CD4-positive, CD25-positive, alpha-beta regulatory T cell (primary cell): ENCODE measurements around the gene KCNMA1. TPM values are rescaled to one million over a fixed set of nuclear protein-coding genes. Genes with fewer than 3 reads are reported as not detected.
"Not testable (repeated sequence)": the region's sequence is repeated elsewhere in the genome, so short reads cannot be mapped to it uniquely, and the experiment has no call there.

Experiments
- ATAC-seq, 2 donors: fragments of 150-1000 bp; cut with Tn5 transposase; one replicate each; pipeline ENCODE4 v1.10.0; 2021; ENCODE audit warnings: low read depth in 2 of 2, moderate number of reproducible peaks in 2 of 2, moderate library complexity in 1 of 2
- DNase-seq, 3 donors: peaks; one replicate each; pipeline versions ENCODE4 v3.0.0 to v3.0.0-alpha.2; 2012 to 2022; ENCODE audit warnings: mixed read lengths in 1 of 3
- H3K27ac ChIP-seq: one replicate; pipeline ENCODE4 v1.7.0; 2013; ENCODE audit warnings: mild to moderate bottlenecking, low read length; ENCODE audit not compliant: insufficient read depth, poor library complexity, severe bottlenecking
- H3K27me3 ChIP-seq: one replicate; pipeline ENCODE4 v1.7.0; 2013; ENCODE audit warnings: low read length; ENCODE audit not compliant: control insufficient read depth, insufficient read depth
- H3K36me3 ChIP-seq: one replicate; pipeline ENCODE4 v1.7.0; 2013; ENCODE audit warnings: mild to moderate bottlenecking, low read length, moderate library complexity; ENCODE audit not compliant: control insufficient read depth, insufficient read depth
- H3K4me1 ChIP-seq: 2 replicates; pipeline ENCODE4 v1.7.0; 2013; ENCODE audit warnings: mild to moderate bottlenecking, low read length; ENCODE audit not compliant: insufficient read depth, control insufficient read depth, poor library complexity, severe bottlenecking
- H3K4me3 ChIP-seq: one replicate; pipeline ENCODE4 v1.7.0; 2013; ENCODE audit warnings: low read depth, mild to moderate bottlenecking, low read length, moderate library complexity
- H3K9me3 ChIP-seq, 2 experiments: 1 replicate in 1 of 2; 2 replicates in 1 of 2; pipeline ENCODE4 v1.7.0; 2013; ENCODE audit warnings: low read length in 2 of 2, mild to moderate bottlenecking in 1 of 2, moderate library complexity in 1 of 2; ENCODE audit not compliant: control insufficient read depth in 2 of 2
- H3K27ac Mint-ChIP-seq, 3 donors: one replicate each; pipeline ENCODE4 v1.8.0; 2020 to 2022; ENCODE audit warnings: mild to moderate bottlenecking in 3 of 3, mixed read lengths in 3 of 3, moderate library complexity in 2 of 3
- H3K27me3 Mint-ChIP-seq: one replicate; pipeline ENCODE4 v1.8.0; 2022; ENCODE audit warnings: mild to moderate bottlenecking, mixed read lengths
- H3K36me3 Mint-ChIP-seq: one replicate; pipeline ENCODE4 v1.8.0; 2020; ENCODE audit warnings: mixed read lengths
- H3K4me1 Mint-ChIP-seq, 4 donors: one replicate each; pipeline ENCODE4 v1.8.0; 2020 to 2022; ENCODE audit warnings: mixed read lengths in 4 of 4, mild to moderate bottlenecking in 1 of 4
- H3K4me3 Mint-ChIP-seq, 4 donors: one replicate each; pipeline ENCODE4 v1.8.0; 2020 to 2022; ENCODE audit warnings: mild to moderate bottlenecking in 4 of 4, mixed read lengths in 4 of 4, moderate library complexity in 3 of 4
- H3K9me3 Mint-ChIP-seq, 7 donors: one replicate each; pipeline ENCODE4 v1.8.0; 2020 to 2022; ENCODE audit warnings: mixed read lengths in 7 of 7, mild to moderate bottlenecking in 3 of 7, moderate library complexity in 2 of 7
- polyA plus RNA-seq, 4 donors: library from polyadenylated mRNA; unstranded; fragments of 300-500 nt; fragmentation: Illumina TruSeq; gene quantifications; one replicate each; pipeline ENCODE4 v1.2.3, GENCODE V29; 2021
- total RNA-seq: library from RNA; stranded (reverse); gene quantifications from one replicate; pipeline ENCODE4 v1.2.3, GENCODE V29; 2022

KCNMA1 gene
- total and polyA plus RNA-seq, 5 donors from 2014 or later: not detected

DNA sequence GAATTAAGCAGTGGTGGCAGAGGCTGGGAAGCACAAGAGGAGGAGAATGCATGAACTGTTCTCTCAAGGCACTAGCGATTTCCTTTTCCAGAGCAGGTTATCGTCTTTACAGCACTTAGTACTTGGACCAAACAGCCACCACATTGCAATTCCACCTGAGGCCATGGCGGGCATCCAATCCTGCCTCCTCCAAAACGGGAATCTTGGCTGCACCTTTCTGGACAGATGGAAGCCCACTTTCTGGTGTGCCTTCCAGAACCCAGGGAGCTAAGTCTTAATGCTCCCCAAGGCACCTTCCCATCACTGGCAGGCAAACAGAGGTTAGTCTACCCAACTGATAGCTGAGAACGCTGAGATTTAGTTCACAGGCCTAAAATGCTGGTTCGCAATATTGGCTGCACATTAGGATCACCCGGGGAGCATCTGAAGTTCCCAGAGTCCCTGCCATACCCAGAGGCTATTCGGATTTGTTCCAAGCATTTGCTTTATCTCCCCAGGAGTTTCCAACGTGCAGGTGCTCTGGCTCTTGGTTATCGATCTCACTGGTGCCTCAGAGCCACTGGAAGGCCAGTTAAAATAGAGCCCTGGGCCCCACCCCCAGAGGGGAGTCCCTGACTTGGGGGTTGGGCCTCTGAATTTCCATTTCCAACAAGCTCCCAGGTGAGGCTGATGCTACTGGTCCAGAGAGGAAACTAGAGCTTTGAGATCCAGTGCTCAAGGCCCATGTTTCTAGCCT lies 62.2 kb downstream of the KCNMA1 start:
- no peak overlapping the region for H3K27ac ChIP-seq
- H3K27ac Mint-ChIP-seq: no peak overlapping the region
- H3K9me3 Mint-ChIP-seq: no peaks in the 10 kb centered on the region
- H3K4me3 Mint-ChIP-seq: no peak overlapping the region
- H3K4me1 ChIP-seq: no peaks in the 10 kb centered on the region
- H3K4me1 Mint-ChIP-seq: no peaks in the 10 kb centered on the region
- no peaks in the 10 kb centered on the region for H3K27me3 ChIP-seq
- no peak overlapping the region for H3K4me3 ChIP-seq
- H3K27me3 Mint-ChIP-seq: no peaks in the 10 kb centered on the region
- no peaks in the 10 kb centered on the region for H3K36me3 ChIP-seq
- H3K36me3 Mint-ChIP-seq: no peaks in the 10 kb centered on the region
- no peaks in the 10 kb centered on the region for H3K9me3 ChIP-seq
- no peak for ATAC-seq
- no peak for DNase-seq

DNA sequence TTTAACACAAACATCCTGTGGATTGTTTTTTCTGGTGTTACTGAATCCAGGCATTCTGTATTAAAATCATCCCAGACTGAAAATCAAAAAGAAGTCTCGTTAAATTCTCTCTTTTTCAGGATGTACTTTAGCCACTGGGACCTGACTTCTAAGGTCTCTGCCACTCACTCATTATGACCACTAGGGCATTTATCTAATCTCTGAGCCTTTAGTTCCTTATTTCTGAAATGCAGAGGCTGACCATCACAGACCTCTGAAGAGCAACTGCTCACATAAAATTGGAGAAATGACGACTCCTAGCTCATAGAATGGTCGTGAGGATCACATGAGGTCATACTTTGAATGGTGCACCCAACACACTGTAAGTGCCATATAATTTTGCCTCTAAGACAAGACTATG lies 63.2 kb downstream of the KCNMA1 start:
- no peaks in the 10 kb centered on the region for H3K27me3 ChIP-seq
- Mint-ChIP-seq H3K9me3 (no peaks in the 10 kb centered on the region), H3K27me3 (no peaks in the 10 kb centered on the region), H3K36me3 (no peaks in the 10 kb centered on the region), H3K27ac (no peak overlapping the region), H3K4me1 (no peaks in the 10 kb centered on the region), H3K4me3 (no peak overlapping the region)
- H3K27ac ChIP-seq: no peak overlapping the region
- DNase-seq: no peak
- H3K9me3 ChIP-seq: no peaks in the 10 kb centered on the region
- no peaks in the 10 kb centered on the region for H3K36me3 ChIP-seq
- ATAC-seq: no peak
- no peak overlapping the region for H3K4me3 ChIP-seq
- no peaks in the 10 kb centered on the region for H3K4me1 ChIP-seq

DNA sequence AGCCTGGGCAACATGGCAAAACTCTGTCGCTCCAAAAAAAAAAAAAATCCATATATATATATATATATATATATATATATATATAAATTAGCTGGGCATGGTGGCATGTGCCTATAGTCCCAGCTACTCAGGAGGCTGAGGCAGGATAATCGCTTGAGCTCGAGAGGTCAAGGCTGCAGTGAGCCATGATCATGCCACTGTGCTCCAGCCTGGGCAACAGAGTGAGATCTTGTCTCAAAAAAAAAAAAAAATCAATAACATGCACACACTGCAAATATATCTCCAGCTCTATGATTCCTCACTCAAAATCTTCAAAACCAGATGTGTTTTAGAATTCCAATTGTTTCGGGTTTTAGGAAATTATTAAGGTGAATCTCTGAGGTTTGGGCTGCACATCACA lies 65.1 kb downstream of the KCNMA1 start:
- ATAC-seq, H3K9me3 ChIP-seq, DNase-seq, H3K27me3 Mint-ChIP-seq, H3K4me3 ChIP-seq, H3K27me3 ChIP-seq, H3K4me3 Mint-ChIP-seq, H3K4me1 Mint-ChIP-seq, H3K36me3 ChIP-seq, H3K4me1 ChIP-seq, H3K27ac ChIP-seq, H3K27ac Mint-ChIP-seq, H3K36me3 Mint-ChIP-seq, H3K9me3 Mint-ChIP-seq: not testable (repeated sequence)

DNA sequence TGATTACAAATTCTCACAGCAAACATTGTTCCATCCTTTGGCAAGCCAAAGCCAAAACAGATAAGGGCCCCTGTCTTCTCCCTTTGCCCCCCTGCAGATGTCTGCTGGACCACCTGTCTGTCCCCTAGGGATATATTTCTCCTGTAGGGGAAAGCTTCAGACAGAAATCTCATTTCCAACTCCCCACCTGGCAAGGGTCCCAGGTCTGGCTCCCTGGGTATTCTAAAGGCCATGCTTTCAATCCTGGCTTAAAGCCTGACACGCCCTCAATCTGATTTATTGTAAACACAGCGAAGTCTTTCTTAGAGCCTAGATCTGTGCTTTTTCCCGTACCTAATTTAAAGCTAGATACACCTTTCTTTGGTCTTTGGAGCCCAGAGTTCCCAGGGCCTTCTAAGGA lies 66.1 kb downstream of the KCNMA1 start:
- DNase-seq (no peak), ATAC-seq (no peak)
- Histone ChIP-seq H3K27me3 (no peaks in the 10 kb centered on the region), H3K27ac (no peak overlapping the region), H3K36me3 (no peaks in the 10 kb centered on the region), H3K4me1 (no peaks in the 10 kb centered on the region), H3K4me3 (no peak overlapping the region), H3K9me3 (no peaks in the 10 kb centered on the region)
- H3K27me3 Mint-ChIP-seq: no peaks in the 10 kb centered on the region
- no peaks in the 10 kb centered on the region for H3K4me1 Mint-ChIP-seq
- H3K27ac Mint-ChIP-seq: no peak overlapping the region
- no peaks in the 10 kb centered on the region for H3K9me3 Mint-ChIP-seq
- H3K36me3 Mint-ChIP-seq: no peaks in the 10 kb centered on the region
- no peak overlapping the region for H3K4me3 Mint-ChIP-seq

DNA sequence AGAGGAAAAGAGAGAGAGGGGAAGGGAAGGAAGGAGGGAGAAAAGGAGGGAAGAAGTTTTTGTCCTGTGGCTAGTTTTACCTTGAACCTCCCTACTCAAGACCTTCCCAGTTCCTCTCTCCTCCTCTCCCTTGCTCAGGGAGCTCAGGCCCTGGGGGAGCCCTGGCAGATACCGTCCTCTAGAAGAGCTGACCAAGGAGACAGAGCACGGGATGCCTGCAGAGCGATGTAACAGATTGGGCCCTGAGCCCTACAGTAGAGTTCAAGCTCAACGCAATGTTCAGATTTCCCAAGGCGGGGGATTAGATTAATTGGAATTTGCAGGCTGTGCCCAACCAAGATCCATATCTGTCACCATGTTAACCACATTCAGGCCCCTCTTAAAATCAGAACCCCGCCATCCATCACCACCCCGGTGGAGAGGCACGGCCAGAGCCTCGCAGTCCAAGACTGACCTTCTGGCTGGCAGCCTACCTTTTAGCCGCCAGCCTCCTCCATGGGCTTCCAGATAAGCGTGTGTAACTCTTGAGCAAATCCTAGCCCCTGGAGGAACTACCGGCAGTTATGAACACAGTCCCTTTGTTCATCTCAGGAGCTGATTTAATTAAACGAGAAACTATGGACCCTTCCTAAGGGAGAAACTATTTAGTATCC lies 70.6 kb downstream of the KCNMA1 start:
- no peak overlapping the region for H3K27ac ChIP-seq
- H3K9me3 ChIP-seq: no peaks in the 10 kb centered on the region
- Mint-ChIP-seq H3K4me3 (no peak overlapping the region), H3K4me1 (no peaks in the 10 kb centered on the region), H3K36me3 (no peaks in the 10 kb centered on the region), H3K27ac (no peak overlapping the region), H3K9me3 (peaks cover 0 to 2% (median 0%) of the 10 kb centered on the region in 7 donors), H3K27me3 (no peaks in the 10 kb centered on the region)
- no peaks in the 10 kb centered on the region for H3K4me1 ChIP-seq
- no peaks in the 10 kb centered on the region for H3K27me3 ChIP-seq
- no peak for ATAC-seq
- no peak for DNase-seq
- H3K4me3 ChIP-seq: no peak overlapping the region
- H3K36me3 ChIP-seq: no peaks in the 10 kb centered on the region

DNA sequence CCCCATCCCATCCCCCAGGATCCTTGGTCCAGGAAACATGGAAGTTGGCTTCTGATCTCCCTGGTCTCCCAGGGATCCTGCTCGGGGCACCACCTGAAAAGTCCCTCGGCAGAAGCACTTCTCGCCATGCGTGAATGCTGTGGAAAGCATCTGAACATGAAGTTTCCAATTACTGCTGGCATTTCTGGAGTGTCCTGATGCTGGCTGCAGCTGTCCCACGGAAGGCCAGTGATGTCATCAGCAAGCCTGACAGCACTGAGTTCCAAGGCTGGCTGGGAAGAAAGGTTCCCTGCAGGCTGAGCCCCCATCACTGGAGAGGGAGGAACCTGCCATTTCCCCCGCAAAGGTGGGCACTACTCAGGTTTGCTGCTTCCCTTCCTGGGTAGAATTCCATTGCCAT lies 71.4 kb downstream of the KCNMA1 start:
- Mint-ChIP-seq H3K4me3 (no peak overlapping the region), H3K27ac (no peak overlapping the region), H3K27me3 (no peaks in the 10 kb centered on the region), H3K4me1 (no peaks in the 10 kb centered on the region), H3K9me3 (peaks cover 0 to 2% (median 0%) of the 10 kb centered on the region in 7 donors), H3K36me3 (no peaks in the 10 kb centered on the region)
- no peaks in the 10 kb centered on the region for H3K9me3 ChIP-seq
- no peaks in the 10 kb centered on the region for H3K27me3 ChIP-seq
- H3K27ac ChIP-seq: no peak overlapping the region
- no peaks in the 10 kb centered on the region for H3K36me3 ChIP-seq
- no peak overlapping the region for H3K4me3 ChIP-seq
- H3K4me1 ChIP-seq: no peaks in the 10 kb centered on the region
- no peak for ATAC-seq
- no peak for DNase-seq

DNA sequence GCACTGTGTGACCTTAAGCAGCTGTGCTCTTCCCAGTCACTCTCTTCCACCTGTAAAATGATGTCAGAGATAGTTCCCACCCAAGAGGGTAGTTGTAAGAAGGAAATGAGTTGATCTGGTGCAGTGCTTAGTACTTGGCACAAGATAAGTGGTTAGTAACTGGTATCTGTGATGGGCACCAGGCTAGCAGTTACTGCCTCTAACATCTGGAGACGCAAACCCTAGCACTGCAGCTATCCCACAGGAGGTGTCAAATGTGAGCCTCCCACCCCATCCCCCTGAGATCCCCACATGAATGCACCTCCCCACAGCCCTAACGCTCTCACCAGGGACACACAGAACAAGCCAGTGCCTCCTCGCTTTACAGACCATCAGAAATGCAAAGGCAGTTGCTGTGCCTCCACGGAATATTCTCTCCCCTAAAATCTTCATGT lies 72.0 kb downstream of the KCNMA1 start:
- peaks cover 4% of the 10 kb centered on the region for H3K27me3 Mint-ChIP-seq
- Histone ChIP-seq H3K4me3 (no peak overlapping the region), H3K27ac (no peak overlapping the region), H3K27me3 (no peaks in the 10 kb centered on the region), H3K4me1 (no peaks in the 10 kb centered on the region), H3K9me3 (no peaks in the 10 kb centered on the region), H3K36me3 (no peaks in the 10 kb centered on the region)
- no peaks in the 10 kb centered on the region for H3K4me1 Mint-ChIP-seq
- no peak for ATAC-seq
- no peak overlapping the region for H3K4me3 Mint-ChIP-seq
- no peak for DNase-seq
- peaks cover 0 to 2% (median 0%) of the 10 kb centered on the region in 7 donors for H3K9me3 Mint-ChIP-seq
- no peak overlapping the region for H3K27ac Mint-ChIP-seq
- no peaks in the 10 kb centered on the region for H3K36me3 Mint-ChIP-seq
